Measurements from ENCODE around the gene ZFP82. TPM values are rescaled to one million over a fixed set of nuclear protein-coding genes. Genes with fewer than 3 reads are reported as not detected.

Gene ZFP82
- 4.9 TPM for polyA plus RNA-seq (2013)

- peak within 1 kb of the TSS; percentile 44 to 82 for H3K27ac ChIP-seq (ENCODE audit: insufficient read depth in 1 of 2, low read depth in 1 of 2, low read length in 2 of 2, poor library complexity in 1 of 2, severe bottlenecking in 2 of 2)
- H3K27me3 ChIP-seq (replicated peaks in 2 of 5; ENCODE audit: control insufficient read depth in 4 of 5, insufficient read depth in 5 of 5, low read length in 4 of 5): peaks cover 4 to 35% (median 10%) of the 10 kb centered on the region in 5 experiments
- peaks cover 0 to 19% (median 3%) of the 10 kb centered on the region in 4 experiments for H3K36me3 ChIP-seq (ENCODE audit: control insufficient read depth in 4 of 4, insufficient read depth in 4 of 4, low read length in 3 of 4)
- POLR2A ChIA-PET: no interaction called here
- peak within 1 kb of the TSS; percentile 51 to 88 (median 79) for H3K4me3 ChIP-seq (ENCODE audit: control insufficient read depth in 1 of 7, extremely low read depth in 1 of 7, insufficient read depth in 4 of 7, low read depth in 2 of 7, low read length in 6 of 7)
- peaks cover 6 to 42% (median 12%) of the 10 kb centered on the region in 5 experiments for H3K9me3 ChIP-seq (ENCODE audit: control extremely low read depth in 1 of 5, control insufficient read depth in 4 of 5, insufficient read depth in 2 of 5, low read depth in 1 of 5, low read length in 4 of 5)
- WGBS (ENCODE audit: insufficient coverage): under 1% methylated on average over 66 of the region's 70 CpGs
- CTCF ChIA-PET: no interaction called here
- peaks cover 0 to 23% (median 15%) of the 10 kb centered on the region in 4 experiments for H3K4me1 ChIP-seq (ENCODE audit: control extremely low read depth in 1 of 4, control insufficient read depth in 4 of 4, insufficient read depth in 4 of 4, low read length in 3 of 4)
- peak; percentile 84 to 92 (median 90) for DNase-seq
These were observed at the start of gene ZFP82 for GRCh38 chr19:36418287-36419001. TSS of gene ZFP82 (minus strand) at chr19:36418644. CDS start at chr19:36409789, 8,855 bp downstream.

DNA sequence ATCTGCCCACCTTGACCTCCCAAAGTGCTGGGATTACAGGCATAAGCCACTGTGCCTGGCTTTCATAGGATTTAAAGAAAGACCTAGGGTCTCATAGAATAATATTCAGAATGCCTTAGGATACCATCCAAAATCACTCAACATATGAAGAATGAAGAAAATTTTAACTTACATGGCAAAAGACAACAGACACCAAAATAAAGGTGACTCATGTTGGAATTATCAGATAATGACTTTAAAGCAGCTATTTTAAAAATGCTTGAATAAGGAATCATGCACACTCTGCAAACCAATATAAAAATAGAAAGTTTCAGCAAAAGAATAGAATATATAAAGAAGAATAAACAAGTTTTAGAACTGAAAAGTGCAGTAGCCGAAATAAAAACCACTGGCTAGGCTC lies 41.6 kb upstream of the ZFP82 start:
- H3K4me1 ChIP-seq (ENCODE audit: control extremely low read depth in 1 of 4, control insufficient read depth in 4 of 4, insufficient read depth in 4 of 4, low read length in 3 of 4): no peaks in the 10 kb centered on the region
- CTCF ChIA-PET: no interaction called here
- no peak for DNase-seq
- POLR2A ChIA-PET: no interaction called here
- no peak overlapping the region for H3K4me3 ChIP-seq (ENCODE audit: control insufficient read depth in 1 of 7, extremely low read depth in 1 of 7, insufficient read depth in 4 of 7, low read depth in 2 of 7, low read length in 6 of 7)
- H3K27ac ChIP-seq (ENCODE audit: insufficient read depth in 1 of 2, low read depth in 1 of 2, low read length in 2 of 2, poor library complexity in 1 of 2, severe bottlenecking in 2 of 2): no peak overlapping the region
- H3K36me3 ChIP-seq (ENCODE audit: control insufficient read depth in 4 of 4, insufficient read depth in 4 of 4, low read length in 3 of 4): peaks cover 3 to 59% (median 11%) of the 10 kb centered on the region in 4 experiments
- peaks cover 11 to 55% (median 21%) of the 10 kb centered on the region in 5 experiments for H3K9me3 ChIP-seq (ENCODE audit: control extremely low read depth in 1 of 5, control insufficient read depth in 4 of 5, insufficient read depth in 2 of 5, low read depth in 1 of 5, low read length in 4 of 5)
- 100% methylated on average over 1 of the region's 1 CpG for WGBS (ENCODE audit: insufficient coverage)
- no peaks in the 10 kb centered on the region for H3K27me3 ChIP-seq (replicated peaks in 2 of 5; ENCODE audit: control insufficient read depth in 4 of 5, insufficient read depth in 5 of 5, low read length in 4 of 5)

- Histone ChIP-seq H3K36me3 (ENCODE audit: control insufficient read depth in 4 of 4, insufficient read depth in 4 of 4, low read length in 3 of 4) (peaks cover 0 to 72% (median 5%) of the 10 kb centered on the region in 4 experiments), H3K27ac (ENCODE audit: insufficient read depth in 1 of 2, low read depth in 1 of 2, low read length in 2 of 2, poor library complexity in 1 of 2, severe bottlenecking in 2 of 2) (no peak overlapping the region), H3K9me3 (ENCODE audit: control extremely low read depth in 1 of 5, control insufficient read depth in 4 of 5, insufficient read depth in 2 of 5, low read depth in 1 of 5, low read length in 4 of 5) (peaks cover 15 to 65% (median 27%) of the 10 kb centered on the region in 5 experiments), H3K4me1 (ENCODE audit: control extremely low read depth in 1 of 4, control insufficient read depth in 4 of 4, insufficient read depth in 4 of 4, low read length in 3 of 4) (no peaks in the 10 kb centered on the region), H3K27me3 (replicated peaks in 2 of 5; ENCODE audit: control insufficient read depth in 4 of 5, insufficient read depth in 5 of 5, low read length in 4 of 5) (no peaks in the 10 kb centered on the region), H3K4me3 (ENCODE audit: control insufficient read depth in 1 of 7, extremely low read depth in 1 of 7, insufficient read depth in 4 of 7, low read depth in 2 of 7, low read length in 6 of 7) (no peak overlapping the region)
- ChIA-PET POLR2A (no interaction called here), CTCF (no interaction called here)
- WGBS (ENCODE audit: insufficient coverage): no CpG with 5 or more reads among the region's 2 CpGs
- DNase-seq: no peak
These were observed 38.4 kb upstream of the ZFP82 start for GRCh38 chr19:36456831-36457230.

- 100% methylated on average over 2 of the region's 5 CpGs for WGBS (ENCODE audit: insufficient coverage)
- no peak for DNase-seq
- H3K9me3 ChIP-seq (ENCODE audit: control extremely low read depth in 1 of 5, control insufficient read depth in 4 of 5, insufficient read depth in 2 of 5, low read depth in 1 of 5, low read length in 4 of 5): peaks cover 20 to 76% (median 37%) of the 10 kb centered on the region in 5 experiments
- POLR2A ChIA-PET: no interaction called here
- H3K27ac ChIP-seq (ENCODE audit: insufficient read depth in 1 of 2, low read depth in 1 of 2, low read length in 2 of 2, poor library complexity in 1 of 2, severe bottlenecking in 2 of 2): no peak overlapping the region
- no peaks in the 10 kb centered on the region for H3K27me3 ChIP-seq (replicated peaks in 2 of 5; ENCODE audit: control insufficient read depth in 4 of 5, insufficient read depth in 5 of 5, low read length in 4 of 5)
- H3K4me3 ChIP-seq (ENCODE audit: control insufficient read depth in 1 of 7, extremely low read depth in 1 of 7, insufficient read depth in 4 of 7, low read depth in 2 of 7, low read length in 6 of 7): no peak overlapping the region
- H3K4me1 ChIP-seq (ENCODE audit: control extremely low read depth in 1 of 4, control insufficient read depth in 4 of 4, insufficient read depth in 4 of 4, low read length in 3 of 4): no peaks in the 10 kb centered on the region
- peaks cover 18 to 67% (median 25%) of the 10 kb centered on the region in 4 experiments for H3K36me3 ChIP-seq (ENCODE audit: control insufficient read depth in 4 of 4, insufficient read depth in 4 of 4, low read length in 3 of 4)
- CTCF ChIA-PET: no interaction called here
These were observed 30.7 kb upstream of the ZFP82 start for GRCh38 chr19:36449059-36449670.

DNA sequence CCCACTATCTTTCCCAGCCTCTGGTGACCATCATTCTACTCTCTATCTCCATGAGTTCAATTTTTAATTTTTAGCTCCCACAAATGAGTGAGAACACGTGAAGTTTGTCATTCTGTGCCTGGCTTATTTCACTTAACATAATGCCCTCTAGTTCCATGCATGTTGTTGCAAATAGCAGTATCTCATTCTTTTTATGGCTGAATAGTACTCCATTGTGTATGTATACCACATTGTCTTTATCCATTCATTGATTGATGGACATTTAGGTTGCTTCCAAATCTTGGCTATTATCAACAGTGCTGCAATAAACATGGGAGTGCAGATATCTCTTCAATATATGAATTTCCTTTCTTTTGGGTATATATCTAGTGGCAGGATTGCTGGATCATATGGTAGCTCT lies 22.9 kb upstream of the ZFP82 start:
- WGBS (ENCODE audit: insufficient coverage): no CpG with 5 or more reads among the region's 1 CpG
- Histone ChIP-seq H3K36me3 (ENCODE audit: control insufficient read depth in 4 of 4, insufficient read depth in 4 of 4, low read length in 3 of 4) (peaks cover 0 to 3% (median 0%) of the 10 kb centered on the region in 4 experiments), H3K27ac (ENCODE audit: insufficient read depth in 1 of 2, low read depth in 1 of 2, low read length in 2 of 2, poor library complexity in 1 of 2, severe bottlenecking in 2 of 2) (no peak overlapping the region), H3K4me1 (ENCODE audit: control extremely low read depth in 1 of 4, control insufficient read depth in 4 of 4, insufficient read depth in 4 of 4, low read length in 3 of 4) (no peaks in the 10 kb centered on the region), H3K9me3 (ENCODE audit: control extremely low read depth in 1 of 5, control insufficient read depth in 4 of 5, insufficient read depth in 2 of 5, low read depth in 1 of 5, low read length in 4 of 5) (peaks cover 2 to 38% (median 13%) of the 10 kb centered on the region in 5 experiments), H3K4me3 (ENCODE audit: control insufficient read depth in 1 of 7, extremely low read depth in 1 of 7, insufficient read depth in 4 of 7, low read depth in 2 of 7, low read length in 6 of 7) (no peak overlapping the region), H3K27me3 (replicated peaks in 2 of 5; ENCODE audit: control insufficient read depth in 4 of 5, insufficient read depth in 5 of 5, low read length in 4 of 5) (no peaks in the 10 kb centered on the region)
- DNase-seq: no peak
- ChIA-PET POLR2A (no interaction called here), CTCF (no interaction called here)

DNA sequence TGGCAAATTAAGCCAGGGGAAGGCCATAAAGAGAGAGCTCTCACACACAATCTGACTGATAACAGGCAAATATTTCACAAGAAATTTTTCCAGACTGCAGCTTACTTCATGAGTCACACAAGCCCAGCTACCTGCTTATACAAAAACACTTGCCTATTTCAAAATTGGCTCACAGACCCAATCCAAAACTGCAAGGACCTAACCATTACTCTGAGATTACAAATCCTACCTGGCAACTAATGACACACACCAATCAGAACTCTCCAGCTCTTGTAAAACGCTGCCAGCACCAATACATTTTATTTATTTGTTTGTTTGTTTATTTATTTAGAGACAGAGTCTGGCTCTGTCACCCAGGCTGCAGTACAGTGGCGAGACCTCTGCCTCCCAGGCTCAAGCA lies 18.1 kb upstream of the ZFP82 start:
- ChIA-PET POLR2A (no interaction called here), CTCF (no interaction called here)
- no peaks in the 10 kb centered on the region for H3K36me3 ChIP-seq (ENCODE audit: control insufficient read depth in 4 of 4, insufficient read depth in 4 of 4, low read length in 3 of 4)
- H3K4me1 ChIP-seq (ENCODE audit: control extremely low read depth in 1 of 4, control insufficient read depth in 4 of 4, insufficient read depth in 4 of 4, low read length in 3 of 4): no peaks in the 10 kb centered on the region
- H3K4me3 ChIP-seq (ENCODE audit: control insufficient read depth in 1 of 7, extremely low read depth in 1 of 7, insufficient read depth in 4 of 7, low read depth in 2 of 7, low read length in 6 of 7): no peak overlapping the region
- peaks cover 0 to 29% (median 8%) of the 10 kb centered on the region in 5 experiments for H3K9me3 ChIP-seq (ENCODE audit: control extremely low read depth in 1 of 5, control insufficient read depth in 4 of 5, insufficient read depth in 2 of 5, low read depth in 1 of 5, low read length in 4 of 5)
- no CpG with 5 or more reads among the region's 2 CpGs for WGBS (ENCODE audit: insufficient coverage)
- no peaks in the 10 kb centered on the region for H3K27me3 ChIP-seq (replicated peaks in 2 of 5; ENCODE audit: control insufficient read depth in 4 of 5, insufficient read depth in 5 of 5, low read length in 4 of 5)
- H3K27ac ChIP-seq (ENCODE audit: insufficient read depth in 1 of 2, low read depth in 1 of 2, low read length in 2 of 2, poor library complexity in 1 of 2, severe bottlenecking in 2 of 2): no peak overlapping the region
- DNase-seq: peak in 2 of 3 donors; percentile 20 to 23

DNA sequence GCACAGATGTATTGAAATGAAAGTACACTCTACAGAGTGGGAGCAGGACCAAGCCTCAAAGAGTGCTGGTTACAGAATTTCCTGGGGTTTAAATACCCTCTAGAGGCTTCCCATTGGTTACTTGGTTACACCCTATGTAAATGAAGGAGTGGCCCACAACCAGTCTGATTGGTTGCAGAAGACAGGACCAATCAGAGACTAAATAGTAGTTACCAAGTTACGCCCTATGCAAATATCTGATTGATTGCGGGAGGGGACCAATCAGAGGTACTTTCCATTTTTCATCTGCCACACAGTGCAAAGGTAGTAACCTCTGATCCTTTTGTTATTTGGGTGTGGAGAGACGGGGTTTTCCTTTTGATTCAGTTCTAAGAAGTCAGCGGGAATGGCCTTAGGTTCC lies 5.5 kb upstream of the ZFP82 start:
- no peaks in the 10 kb centered on the region for H3K36me3 ChIP-seq (ENCODE audit: control insufficient read depth in 4 of 4, insufficient read depth in 4 of 4, low read length in 3 of 4)
- H3K27ac ChIP-seq (ENCODE audit: insufficient read depth in 1 of 2, low read depth in 1 of 2, low read length in 2 of 2, poor library complexity in 1 of 2, severe bottlenecking in 2 of 2): no peak overlapping the region
- peaks cover 0 to 11% (median 4%) of the 10 kb centered on the region in 4 experiments for H3K4me1 ChIP-seq (ENCODE audit: control extremely low read depth in 1 of 4, control insufficient read depth in 4 of 4, insufficient read depth in 4 of 4, low read length in 3 of 4)
- peaks cover 4 to 35% (median 10%) of the 10 kb centered on the region in 5 experiments for H3K27me3 ChIP-seq (replicated peaks in 2 of 5; ENCODE audit: control insufficient read depth in 4 of 5, insufficient read depth in 5 of 5, low read length in 4 of 5)
- WGBS (ENCODE audit: insufficient coverage): 100% methylated on average over 2 of the region's 4 CpGs
- ChIA-PET CTCF (no interaction called here), POLR2A (no interaction called here)
- H3K4me3 ChIP-seq (ENCODE audit: control insufficient read depth in 1 of 7, extremely low read depth in 1 of 7, insufficient read depth in 4 of 7, low read depth in 2 of 7, low read length in 6 of 7): no peak overlapping the region
- peaks cover 6 to 33% (median 24%) of the 10 kb centered on the region in 5 experiments for H3K9me3 ChIP-seq (ENCODE audit: control extremely low read depth in 1 of 5, control insufficient read depth in 4 of 5, insufficient read depth in 2 of 5, low read depth in 1 of 5, low read length in 4 of 5)
- DNase-seq: no peak
